Liver (tissue), 9 donors: Measurements from ENCODE around the gene DDX31. TPM values are rescaled to one million over a fixed set of nuclear protein-coding genes. Genes with fewer than 3 reads are reported as not detected.

ENCODE experiments used
- DNase-seq: peaks from one replicate; pipeline ENCODE4 v3.0.0-alpha.2; 2017; ENCODE audit warnings: low spot score
- H3K27ac ChIP-seq, 2 donors: one replicate each; pipeline ENCODE4 v1.7.0; 2013; ENCODE audit warnings: inconsistent platforms in 2 of 2, low read length in 2 of 2, control low read depth in 1 of 2, low read depth in 1 of 2, mild to moderate bottlenecking in 1 of 2
- H3K27me3 ChIP-seq, 4 donors: one replicate each; pipeline versions ENCODE4 v1.6.1 to v1.7.0; 2013; ENCODE audit warnings: low read length in 3 of 4, inconsistent platforms in 1 of 4, mild to moderate bottlenecking in 1 of 4, moderate library complexity in 1 of 4; ENCODE audit not compliant: control insufficient read depth in 4 of 4, insufficient read depth in 4 of 4
- H3K36me3 ChIP-seq, 4 donors: one replicate each; pipeline versions ENCODE4 v1.6.1 to v1.7.0; 2013; ENCODE audit warnings: low read length in 3 of 4, mild to moderate bottlenecking in 3 of 4, low read depth in 1 of 4, moderate library complexity in 1 of 4; ENCODE audit not compliant: control insufficient read depth in 4 of 4, insufficient read depth in 3 of 4
- H3K4me1 ChIP-seq, 4 donors: one replicate each; pipeline versions ENCODE4 v1.6.1 to v1.7.0; 2013; ENCODE audit warnings: low read length in 3 of 4, mild to moderate bottlenecking in 3 of 4, moderate library complexity in 1 of 4; ENCODE audit not compliant: control insufficient read depth in 4 of 4, insufficient read depth in 4 of 4
- H3K4me3 ChIP-seq, 3 donors: one replicate each; pipeline versions ENCODE4 v1.6.1 to v1.7.0; 2013; ENCODE audit warnings: low read length in 3 of 3, control low read depth in 1 of 3, low read depth in 1 of 3, mild to moderate bottlenecking in 1 of 3
- H3K9ac ChIP-seq, 2 donors: one replicate each; pipeline ENCODE4 v1.7.0; 2013; ENCODE audit warnings: low read length in 2 of 2, mild to moderate bottlenecking in 2 of 2, moderate library complexity in 2 of 2, control low read depth in 1 of 2, low read depth in 1 of 2
- H3K9me3 ChIP-seq, 4 donors: one replicate each; pipeline versions ENCODE4 v1.6.1 to v1.7.0; 2013; ENCODE audit warnings: low read length in 3 of 4; ENCODE audit not compliant: control insufficient read depth in 4 of 4
- ATF3 ChIP-seq: IDR thresholded peaks from 2 replicates; pipeline ENCODE4 v1.6.1; 2016; ENCODE audit warnings: antibody characterized with exemption
- CTCF ChIP-seq: fragments of 150-350 bp; IDR thresholded peaks from 2 replicates; pipeline ENCODE4 v1.5.1; 2017; ENCODE audit warnings: improper control_type of control experiment, low read depth, low read length; ENCODE audit not compliant: missing input control
- EGR1 ChIP-seq, 2 donors: IDR thresholded peaks; 2 replicates each; pipeline ENCODE4 v1.6.1; 2016 to 2018; ENCODE audit warnings: antibody characterized with exemption in 2 of 2, low read depth in 2 of 2
- FOXA1 ChIP-seq: IDR thresholded peaks from 2 replicates; pipeline ENCODE4 v1.6.1; 2016; ENCODE audit warnings: antibody characterized with exemption
- FOXA2 ChIP-seq: IDR thresholded peaks from 2 replicates; pipeline ENCODE4 v1.6.1; 2016; ENCODE audit warnings: antibody characterized with exemption
- GABPA ChIP-seq, 2 donors: IDR thresholded peaks in 1 of 2; conservative IDR thresholded peaks in 1 of 2; 2 replicates each; pipeline ENCODE4 v1.6.1; 2016; ENCODE audit warnings: antibody characterized with exemption in 2 of 2, mild to moderate bottlenecking in 1 of 2, moderate library complexity in 1 of 2
- HNF4A ChIP-seq, 2 donors: conservative IDR thresholded peaks; 2 replicates each; pipeline ENCODE4 v1.6.1; 2016; ENCODE audit warnings: antibody characterized with exemption in 2 of 2, mild to moderate bottlenecking in 2 of 2
- HNF4G ChIP-seq: IDR thresholded peaks from 2 replicates; pipeline ENCODE4 v1.6.1; 2016; ENCODE audit warnings: antibody characterized with exemption
- JUND ChIP-seq, 2 donors: IDR thresholded peaks; 2 replicates each; pipeline ENCODE4 v1.6.1; 2016; ENCODE audit warnings: antibody characterized with exemption in 2 of 2
- MAX ChIP-seq: IDR thresholded peaks from 2 replicates; pipeline ENCODE4 v1.6.1; 2016; ENCODE audit warnings: antibody characterized with exemption
- NR2F2 ChIP-seq: IDR thresholded peaks from 2 replicates; pipeline ENCODE4 v1.6.1; 2016; ENCODE audit warnings: antibody characterized with exemption
- RAD21 ChIP-seq, 2 donors: IDR thresholded peaks; 2 replicates each; pipeline ENCODE4 v1.6.1; 2016; ENCODE audit warnings: antibody characterized with exemption in 2 of 2, mild to moderate bottlenecking in 2 of 2
- REST ChIP-seq: IDR thresholded peaks from 2 replicates; pipeline ENCODE4 v1.6.1; 2016; ENCODE audit warnings: antibody characterized with exemption, mild to moderate bottlenecking
- RXRA ChIP-seq, 2 donors: IDR thresholded peaks; 2 replicates each; pipeline ENCODE4 v1.6.1; 2017 to 2018; ENCODE audit warnings: antibody characterized with exemption in 2 of 2, mild to moderate bottlenecking in 1 of 2
- SP1 ChIP-seq: IDR thresholded peaks from 2 replicates; pipeline ENCODE4 v1.6.1; 2018; ENCODE audit warnings: antibody characterized with exemption, mild to moderate bottlenecking
- TAF1 ChIP-seq: conservative IDR thresholded peaks from 2 replicates; pipeline ENCODE4 v1.6.1; 2016; ENCODE audit warnings: antibody characterized with exemption, mild to moderate bottlenecking
- YY1 ChIP-seq: IDR thresholded peaks from 2 replicates; pipeline ENCODE4 v1.6.1; 2016; ENCODE audit warnings: antibody characterized with exemption, mild to moderate bottlenecking
- ZBTB33 ChIP-seq: IDR thresholded peaks from 2 replicates; pipeline ENCODE4 v1.6.1; 2016; ENCODE audit warnings: antibody characterized with exemption
- WGBS: extraction: QIAGEN DNeasy Blood & Tissue Kit; methylation state at CpG from one replicate; pipeline ENCODE4 v1.1.7; 2013; 5-methylcytosine and 5-hydroxymethylcytosine counted together
- polyA plus RNA-seq, 2 donors: library from polyadenylated mRNA; stranded (reverse) in 1 of 2; unstranded in 1 of 2; fragments of 200-250 nt in 1 of 2; fragments of >200 nt in 1 of 2; fragmentation: Nextera tagmentation in 1 of 2; extraction: Ambion mirVana in 1 of 2; gene quantifications; one replicate each; pipeline versions ENCODE4 v1.2.1 to v1.2.3, GENCODE V29; 2013 to 2015
- total RNA-seq, 2 donors: library from RNA; depleted of rRNA; stranded (reverse); fragments of >200 nt; gene quantifications; one replicate each; pipeline ENCODE4 v1.2.3, GENCODE V29; 2014
- donor health status: healthy.
- donor health status: healthy.
- donor health status: healthy.
- donor health status: healthy.
- donor health status: healthy.

The DDX31 gene
- total and polyA plus RNA-seq, 4 donors, result 2.5 to 9.6 (median 4.5) TPM

- Histone ChIP-seq H3K4me3 (no peak overlapping the region), H3K9ac (no peak overlapping the region), H3K36me3 (no peaks in the 10 kb centered on the region), H3K9me3 (no peaks in the 10 kb centered on the region), H3K27ac (no peak overlapping the region), H3K27me3 (peaks cover 9 to 52% (median 21%) of the 10 kb centered on the region in 4 donors), H3K4me1 (peaks cover 0 to 5% (median 2%) of the 10 kb centered on the region in 4 donors)
- 13% methylated on average over 6 of the region's 6 CpGs for WGBS
- TF ChIP-seq REST (no peak), HNF4A (conservative IDR thresholded peaks at IDR 0.05) (no peak), EGR1 (IDR thresholded peaks at IDR 0.05; ENCODE audit: low read depth in 2 of 2) (no peak), NR2F2 (no peak), YY1 (no peak), FOXA2 (no peak), SP1 (no peak), HNF4G (no peak), GABPA (IDR thresholded peaks at IDR 0.05 in 1 of 2, conservative IDR thresholded peaks at IDR 0.05 in 1 of 2) (no peak), MAX (no peak), RAD21 (IDR thresholded peaks at IDR 0.05) (no peak), RXRA (IDR thresholded peaks at IDR 0.05) (no peak), FOXA1 (no peak), CTCF (no peak), ATF3 (no peak), JUND (IDR thresholded peaks at IDR 0.05) (no peak), ZBTB33 (no peak), TAF1 (no peak)
- no peak for DNase-seq
These were observed 82.2 kb downstream of the DDX31 start for GRCh38 chr9:132587592-132587955.
